HFF-Myc (cell line): Measurements from ENCODE around the gene AMOTL1.

ENCODE experiments used
- DNase-seq: peaks from one replicate; pipeline ENCODE4 v3.0.0-alpha.2; 2011; ENCODE audit warnings: low read depth; ENCODE audit errors: extremely low read depth
- H3K4me3 ChIP-seq: replicated peaks from 2 replicates; pipeline ENCODE4 v1.5.1; 2011; ENCODE audit warnings: low read depth, mild to moderate bottlenecking, control low read depth, low read length
- TF ChIP-seq, protein P1 (sequence below): IDR thresholded peaks from 2 replicates; pipeline ENCODE4 v1.5.1; 2012; ENCODE audit warnings: mild to moderate bottlenecking, low read depth, low read length, control low read depth; ENCODE audit errors: missing control alignments

AMOTL1 gene

GRCh38 chr11:94751218-94751609 lies 16.9 kb upstream of the AMOTL1 start:
- TF ChIP-seq, protein P1, sequence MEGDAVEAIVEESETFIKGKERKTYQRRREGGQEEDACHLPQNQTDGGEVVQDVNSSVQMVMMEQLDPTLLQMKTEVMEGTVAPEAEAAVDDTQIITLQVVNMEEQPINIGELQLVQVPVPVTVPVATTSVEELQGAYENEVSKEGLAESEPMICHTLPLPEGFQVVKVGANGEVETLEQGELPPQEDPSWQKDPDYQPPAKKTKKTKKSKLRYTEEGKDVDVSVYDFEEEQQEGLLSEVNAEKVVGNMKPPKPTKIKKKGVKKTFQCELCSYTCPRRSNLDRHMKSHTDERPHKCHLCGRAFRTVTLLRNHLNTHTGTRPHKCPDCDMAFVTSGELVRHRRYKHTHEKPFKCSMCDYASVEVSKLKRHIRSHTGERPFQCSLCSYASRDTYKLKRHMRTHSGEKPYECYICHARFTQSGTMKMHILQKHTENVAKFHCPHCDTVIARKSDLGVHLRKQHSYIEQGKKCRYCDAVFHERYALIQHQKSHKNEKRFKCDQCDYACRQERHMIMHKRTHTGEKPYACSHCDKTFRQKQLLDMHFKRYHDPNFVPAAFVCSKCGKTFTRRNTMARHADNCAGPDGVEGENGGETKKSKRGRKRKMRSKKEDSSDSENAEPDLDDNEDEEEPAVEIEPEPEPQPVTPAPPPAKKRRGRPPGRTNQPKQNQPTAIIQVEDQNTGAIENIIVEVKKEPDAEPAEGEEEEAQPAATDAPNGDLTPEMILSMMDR = no peak
- no peak for DNase-seq
- H3K4me3 ChIP-seq = no peak overlapping the region

DNA sequence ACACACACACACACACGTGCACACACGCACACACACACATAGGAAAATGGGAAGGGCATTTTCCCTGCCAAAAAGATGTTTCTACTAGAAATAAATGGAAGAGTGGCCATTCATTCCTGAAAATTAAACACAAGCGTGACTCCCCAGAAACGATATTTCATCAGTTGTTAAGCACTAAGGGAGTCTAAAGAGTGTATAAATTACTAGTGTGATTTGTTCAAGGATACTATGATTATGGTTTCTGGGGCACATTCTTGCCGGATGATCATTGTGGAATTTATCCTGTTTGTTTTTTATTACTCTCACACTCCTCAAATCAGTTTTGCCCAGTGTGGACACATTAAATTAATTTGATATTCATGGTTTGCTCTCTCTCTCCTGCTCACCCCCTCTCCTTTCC lies 16.4 kb upstream of the AMOTL1 start:
- TF ChIP-seq, protein P1 = no peak
- DNase-seq = no peak
- no peak overlapping the region for H3K4me3 ChIP-seq

DNA sequence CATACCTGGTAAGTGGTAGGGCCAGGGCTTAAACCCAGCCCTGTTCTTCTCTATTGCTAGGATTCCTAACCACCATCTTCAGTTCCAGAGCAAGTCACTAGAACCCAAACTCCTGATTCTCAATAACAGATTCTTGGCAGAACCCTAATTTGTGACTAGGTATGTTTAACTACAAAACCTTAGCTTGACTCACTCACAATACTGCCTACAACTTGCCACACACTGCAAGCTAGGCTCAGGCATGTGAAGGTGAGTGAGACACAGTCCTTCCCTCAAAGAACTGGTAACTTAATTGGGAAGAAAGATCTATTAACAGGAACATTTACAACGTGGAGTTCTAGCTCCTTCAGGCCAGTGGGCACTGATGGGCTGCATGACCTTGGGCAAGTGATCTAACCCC lies 14.5 kb upstream of the AMOTL1 start:
- TF ChIP-seq, protein P1 = no peak
- H3K4me3 ChIP-seq = no peak overlapping the region
- DNase-seq = no peak

DNA sequence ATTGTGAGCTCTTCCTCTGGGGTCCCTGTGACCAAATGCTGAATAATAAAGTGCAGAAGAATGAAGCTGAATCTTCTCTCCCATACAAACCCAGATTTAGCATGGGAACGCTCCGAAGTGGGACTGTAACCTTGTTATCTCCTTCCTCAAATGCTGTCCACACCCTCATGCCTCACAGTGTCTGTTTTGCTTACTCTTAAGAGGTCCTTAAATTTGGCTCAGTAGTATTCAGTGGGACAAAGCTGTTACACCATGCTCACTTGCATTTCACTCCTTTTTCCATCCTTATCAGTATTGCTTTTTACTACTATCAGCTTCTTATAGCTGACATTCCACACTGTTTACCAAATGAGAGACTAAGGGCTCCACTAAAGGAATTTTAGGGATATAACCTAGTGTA lies 13.8 kb upstream of the AMOTL1 start:
- TF ChIP-seq, protein P1 = no peak
- H3K4me3 ChIP-seq = no peak overlapping the region
- DNase-seq = no peak

DNA sequence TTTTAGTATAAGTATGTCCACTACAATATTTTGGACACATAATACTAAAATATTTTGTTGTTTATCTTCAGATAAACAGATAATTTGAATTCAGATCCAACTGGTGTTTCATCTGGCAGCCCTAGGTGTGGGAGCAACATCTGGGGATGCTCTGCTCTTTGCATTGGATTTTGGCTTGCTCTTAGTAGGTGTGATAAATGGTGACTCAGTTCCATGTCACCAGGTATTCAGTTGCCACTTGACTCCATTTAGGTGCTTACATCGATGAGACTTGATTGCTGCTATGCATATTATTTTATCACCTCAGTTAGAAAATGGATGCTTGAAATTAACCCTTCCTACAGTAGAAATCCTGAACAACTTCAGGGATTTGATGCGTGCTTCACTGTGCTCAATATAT lies 13.3 kb upstream of the AMOTL1 start:
- H3K4me3 ChIP-seq = no peak overlapping the region
- TF ChIP-seq, protein P1 = no peak

GRCh38 chr11:94755494-94755893 lies 12.7 kb upstream of the AMOTL1 start:
- no peak overlapping the region for H3K4me3 ChIP-seq
- no peak for DNase-seq
- TF ChIP-seq, protein P1 = no peak

More for the DNA sequence above, 13.3 kb upstream of the AMOTL1 start:
- DNase-seq = no peak

DNA sequence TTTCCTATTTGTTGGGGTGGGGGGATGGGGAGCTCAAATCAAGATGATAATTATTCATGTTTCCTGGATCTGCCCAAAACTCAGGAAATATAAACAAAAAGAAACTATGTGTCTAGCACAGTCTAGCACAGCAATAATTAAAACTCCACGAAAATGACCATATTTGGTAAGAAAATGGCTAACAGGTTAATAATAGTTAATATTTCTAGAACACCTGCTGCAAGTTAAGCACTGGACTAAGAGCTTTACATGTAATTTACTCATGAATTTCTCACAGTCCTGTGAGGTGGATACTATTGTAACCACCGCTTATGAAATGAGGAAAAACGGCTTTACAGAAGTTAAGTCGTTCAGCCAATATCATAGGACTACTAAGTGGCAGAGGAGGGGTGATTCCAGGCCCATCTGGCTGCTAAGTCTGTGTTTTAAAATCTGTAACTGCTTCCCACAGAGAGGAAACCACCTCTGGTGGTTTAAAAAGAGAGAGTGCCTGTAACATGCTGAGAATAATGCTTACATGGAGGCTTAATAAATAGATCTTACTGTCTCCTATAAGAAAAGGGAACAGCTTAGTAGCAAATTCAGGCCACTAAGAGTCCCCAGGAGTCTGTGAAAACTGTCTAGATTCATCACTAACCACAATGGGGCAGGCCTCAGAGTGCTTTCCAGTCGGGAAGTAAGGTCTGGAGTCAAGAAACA lies 11.0 kb upstream of the AMOTL1 start:
- DNase-seq = no peak
- no peak overlapping the region for H3K4me3 ChIP-seq
- TF ChIP-seq, protein P1 = no peak
